HepG2 (cell line): ENCODE results near the gene NUDT17. TPM values are rescaled to one million over a fixed set of nuclear protein-coding genes. Genes with fewer than 3 reads are reported as not detected.

Experiments used
- ATAC-seq: fragments of 200-7000 bp; cut with Tn5 transposase; 3 replicates; pipeline ENCODE4 v1.9.1; 2020; ENCODE audit warnings: mild to moderate bottlenecking, moderate library complexity
- BruUV-seq: library from RNA; stranded (reverse); fragments of 400-500 nt; replicated peaks from 2 replicates; lab custom pipeline; 2021; lab: Mats Ljungman, UMichigan
- CTCF ChIA-PET: fragments of 300-600 bp; formaldehyde crosslinking; extraction: SDS; loops from one replicate; lab custom pipeline; 2021; ENCODE audit warnings: low total read pairs, inconsistent platforms, low intra/inter-chr PET ratio; lab: Yijun Ruan, JAX
- POLR2A ChIA-PET: fragments of 350-600 bp; sonication (Branson Sonifier 250); formaldehyde crosslinking; loops from one replicate; lab custom pipeline; 2020; ENCODE audit warnings: antibody characterized with exemption, inconsistent platforms; lab: Yijun Ruan, JAX
- DNase-seq: peaks from one replicate; pipeline ENCODE4 v3.0.0-alpha.2; 2015; ENCODE audit warnings: low spot score
- FAIRE-seq: peaks from 3 replicates; lab custom pipeline; 2011; peaks lifted over from hg19 to GRCh38; lab: Jason Lieb, UNC
- H2AFZ ChIP-seq: one replicate; pipeline ENCODE4 v1.6.1; 2011; ENCODE audit warnings: low read length, inconsistent platforms
- H3K27ac ChIP-seq: fragments of 300-600 bp; 3 replicates; pipeline ENCODE4 v1.8.0; 2011; ENCODE audit warnings: mixed run types, mild to moderate bottlenecking, mixed read lengths, low read length, inconsistent platforms; ENCODE audit not compliant: insufficient read depth; ENCODE audit errors: extremely low read length
- H3K27me3 ChIP-seq, 2 experiments: fragments of 200-600 bp in 1 of 2; 2 replicates in 1 of 2; 3 replicates in 1 of 2; pipeline versions ENCODE4 v1.6.0 to v1.8.0; 2011; ENCODE audit warnings: low read length in 2 of 2, mild to moderate bottlenecking in 2 of 2, moderate library complexity in 2 of 2, inconsistent platforms in 1 of 2; ENCODE audit not compliant: insufficient read depth in 2 of 2, control insufficient read depth in 1 of 2
- H3K36me3 ChIP-seq, 2 experiments: fragments of 200-600 bp in 1 of 2; replicated peaks in 1 of 2; 2 replicates in 1 of 2; 3 replicates in 1 of 2; pipeline versions ENCODE4 v1.5.1 to v1.8.0; 2011; ENCODE audit warnings: low read length in 2 of 2, inconsistent platforms in 1 of 2; ENCODE audit not compliant: insufficient read depth in 2 of 2, control insufficient read depth in 1 of 2
- H3K4me1 ChIP-seq: 2 replicates; pipeline ENCODE4 v1.5.1; 2012; ENCODE audit warnings: low read length, inconsistent platforms; ENCODE audit not compliant: insufficient read depth
- H3K4me2 ChIP-seq: 2 replicates; pipeline ENCODE4 v1.6.0; 2011; ENCODE audit warnings: low read depth, low read length, inconsistent platforms
- H3K4me3 ChIP-seq, 3 experiments: fragments of 200-600 bp in 1 of 3; sonication (generic), shearing (Covaris generic) in 1 of 3; replicated peaks in 1 of 3; 2 replicates each; pipeline ENCODE4 v1.5.1; 2011 to 2016; ENCODE audit warnings: low read length in 3 of 3, inconsistent platforms in 2 of 3, low read depth in 2 of 3, mild to moderate bottlenecking in 2 of 3, control low read depth in 1 of 3, mixed read lengths in 1 of 3; ENCODE audit not compliant: insufficient read depth in 1 of 3
- H3K79me2 ChIP-seq: one replicate; pipeline ENCODE4 v1.6.1; 2011; ENCODE audit warnings: low read length, inconsistent platforms; ENCODE audit not compliant: insufficient read depth
- H3K9ac ChIP-seq: 2 replicates; pipeline ENCODE4 v1.6.0; 2011; ENCODE audit warnings: mild to moderate bottlenecking, low read depth, low read length, inconsistent platforms; ENCODE audit not compliant: insufficient read depth
- H3K9me3 ChIP-seq: 2 replicates; pipeline ENCODE4 v1.5.1; 2012; ENCODE audit warnings: mild to moderate bottlenecking, low read length
- H4K20me1 ChIP-seq: 2 replicates; pipeline ENCODE4 v1.6.0; 2011; ENCODE audit warnings: inconsistent platforms, mild to moderate bottlenecking, low read length, moderate library complexity; ENCODE audit not compliant: insufficient read depth
- CBFB ChIP-seq: sonication (generic); formaldehyde crosslinking; IDR thresholded peaks from 2 replicates; pipeline ENCODE4 v1.4.0; 2020; ENCODE audit warnings: missing genetic modification reagents
- CEBPB ChIP-seq: IDR thresholded peaks from 2 replicates; pipeline ENCODE4 v1.6.1; 2011; ENCODE audit warnings: low read depth, low read length, improper control_type of control experiment, borderline replicate concordance
- GATAD2A ChIP-seq: IDR thresholded peaks from 2 replicates; pipeline ENCODE4 v1.6.1; 2016
- GFI1 ChIP-seq: sonication (generic); formaldehyde crosslinking; IDR thresholded peaks from 2 replicates; pipeline ENCODE4 v1.5.0; 2020; ENCODE audit warnings: missing genetic modification reagents, mild to moderate bottlenecking, borderline replicate concordance
- HHEX ChIP-seq: IDR thresholded peaks from 2 replicates; pipeline ENCODE4 v1.6.1; 2016; ENCODE audit warnings: control low read depth
- HMG20A ChIP-seq: IDR thresholded peaks from 2 replicates; pipeline ENCODE4 v1.6.1; 2016; ENCODE audit warnings: borderline replicate concordance
- HNF4G ChIP-seq, 2 experiments: sonication (generic) in 1 of 2; formaldehyde crosslinking in 1 of 2; IDR thresholded peaks; 2 replicates each; pipeline versions ENCODE4 v1.4.0 to v1.6.1; 2011 to 2020; ENCODE audit warnings: borderline replicate concordance in 2 of 2, low read depth in 2 of 2, mild to moderate bottlenecking in 2 of 2, low read length in 1 of 2, missing genetic modification reagents in 1 of 2, moderate library complexity in 1 of 2
- HNRNPL ChIP-seq: fragments of 200-400 bp; formaldehyde crosslinking; IDR thresholded peaks from 2 replicates; pipeline ENCODE4 v1.6.1; 2017; ENCODE audit warnings: mild to moderate bottlenecking, low read depth, low read length
- NPAS2 ChIP-seq: sonication (generic); formaldehyde crosslinking; IDR thresholded peaks from 2 replicates; pipeline ENCODE4 v1.8.0; 2022; ENCODE audit warnings: mild to moderate bottlenecking, missing genetic modification reagents, borderline replicate concordance
- NR2F1 ChIP-seq, 2 experiments: fragments of 450-650 bp in 1 of 2; formaldehyde crosslinking in 1 of 2; IDR thresholded peaks; 2 replicates each; pipeline versions ENCODE4 v1.5.0 to v1.6.1; 2016 to 2020; ENCODE audit warnings: mild to moderate bottlenecking in 1 of 2, missing compliant biosample characterization in 1 of 2, missing genetic modification reagents in 1 of 2, moderate library complexity in 1 of 2
- PHB2 ChIP-seq: fragments of 450-650 bp; IDR thresholded peaks from 2 replicates; pipeline ENCODE4 v1.6.1; 2018; ENCODE audit not compliant: partially characterized antibody
- RXRA ChIP-seq: sonication (generic); formaldehyde crosslinking; IDR thresholded peaks from 2 replicates; pipeline ENCODE4 v1.5.1; 2020; ENCODE audit warnings: missing genetic modification reagents
- SMYD3 ChIP-seq: sonication (generic); formaldehyde crosslinking; IDR thresholded peaks from 2 replicates; pipeline ENCODE4 v1.8.1; 2023; ENCODE audit warnings: mild to moderate bottlenecking, missing genetic modification reagents
- SOX5 ChIP-seq: IDR thresholded peaks from 2 replicates; pipeline ENCODE4 v1.6.1; 2016; ENCODE audit warnings: borderline replicate concordance
- TBL1XR1 ChIP-seq: fragments of 150-350 bp; IDR thresholded peaks from 2 replicates; pipeline ENCODE4 v1.6.1; 2014; ENCODE audit warnings: borderline replicate concordance, low read length; ENCODE audit not compliant: partially characterized antibody
- TBX2 ChIP-seq: sonication (generic); formaldehyde crosslinking; IDR thresholded peaks from 2 replicates; pipeline ENCODE4 v1.5.0; 2020; ENCODE audit warnings: missing genetic modification reagents, mild to moderate bottlenecking, borderline replicate concordance
- TRIM22 ChIP-seq: fragments of 450-650 bp; IDR thresholded peaks from 2 replicates; pipeline ENCODE4 v1.6.1; 2017
- ZFP37 ChIP-seq: sonication (generic); formaldehyde crosslinking; IDR thresholded peaks from 2 replicates; pipeline ENCODE4 v1.4.0; 2020; ENCODE audit warnings: missing genetic modification reagents, borderline replicate concordance
- ZFX ChIP-seq: sonication (generic); formaldehyde crosslinking; IDR thresholded peaks from 2 replicates; pipeline ENCODE4 v1.4.0; 2020; ENCODE audit warnings: mild to moderate bottlenecking, low read depth, missing genetic modification reagents, moderate library complexity
- ZNF644 ChIP-seq: IDR thresholded peaks from 2 replicates; pipeline ENCODE4 v1.6.1; 2016; ENCODE audit warnings: low read depth
- WGBS: methylation state at CpG from one replicate; pipeline ENCODE4 v1.1.6; 2017; ENCODE audit warnings: low lambda C conversion rate; 5-methylcytosine and 5-hydroxymethylcytosine counted together
- in situ Hi-C: cut with HindIII; loops from 2 replicates; pipeline ENCODE4 v1.10.0; 2017; ENCODE audit warnings: low pct_unique_long_range_greater_than_20kb; ENCODE audit not compliant: extremely low pct_ligation_motif_present
- intact Hi-C: fragments of 100-400 bp; cut with micrococcal nuclease; formaldehyde crosslinking; loops from one replicate; pipeline ENCODE4 v1.10.0; 2022; ENCODE audit not compliant: unreplicated experiment
- polyA plus RNA-seq, 8 experiments: library from polyadenylated mRNA; depleted of rRNA in 3 of 8; stranded (reverse) in 7 of 8; unstranded in 1 of 8; fragments of >200 nt; fragmentation: Illumina TruSeq in 4 of 8; extraction: Trizol in 4 of 8; gene quantifications; 2 replicates each; pipeline versions ENCODE4 v1.2.1 to v1.2.3, GENCODE V29; 2011 to 2016; ENCODE audit warnings: low read depth in 4 of 8, missing spikeins in 1 of 8, mixed read lengths in 1 of 8; ENCODE audit not compliant: insufficient read depth in 1 of 8
- total RNA-seq, 5 experiments: library from RNA; depleted of rRNA; stranded (reverse); fragments of >200 nt; fragmentation: Illumina TruSeq; extraction: Trizol; gene quantifications; 2 replicates each; pipeline ENCODE4 v1.2.3, GENCODE V29; 2016; ENCODE audit warnings: low read depth in 1 of 5
- TF ChIP-seq, protein P1 (sequence below): sonication (generic); formaldehyde crosslinking; IDR thresholded peaks from 2 replicates; pipeline ENCODE4 v1.4.0; 2020; ENCODE audit warnings: missing genetic modification reagents, borderline replicate concordance
- TF ChIP-seq, protein P2 (sequence below): sonication (generic); formaldehyde crosslinking; IDR thresholded peaks from 2 replicates; pipeline ENCODE4 v1.8.0; 2022; ENCODE audit warnings: mild to moderate bottlenecking, missing genetic modification reagents

The NUDT17 gene
- total and polyA plus RNA-seq, 2 of the 13 experiments (the other 11 are each of a cell fraction or from before 2014, with no cell fraction given), result 2.6 to 5.8 TPM

DNA sequence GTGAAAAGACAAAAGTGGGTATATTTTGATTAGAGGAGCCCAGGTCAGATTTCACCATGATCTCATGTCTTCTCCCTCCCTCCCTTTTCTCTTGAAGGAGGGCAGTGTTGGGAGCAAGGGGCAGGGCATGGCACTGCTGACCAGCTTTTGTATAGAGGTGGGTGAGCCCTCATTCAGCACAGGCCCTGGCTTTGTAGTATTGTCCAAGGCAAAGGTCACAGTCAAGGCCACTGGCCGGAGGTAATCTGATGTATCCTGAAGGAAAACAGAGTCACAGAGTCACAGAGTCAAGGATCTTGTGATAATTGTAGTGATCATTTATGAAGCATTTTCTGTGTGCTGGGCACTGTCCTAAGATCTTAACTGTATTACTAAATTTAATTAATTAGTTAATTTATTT lies 52.5 kb downstream of the NUDT17 start:
- WGBS, result 0% methylated on average over 1 of the region's 1 CpG
- no peaks in the 10 kb centered on the region for H3K79me2 ChIP-seq
- FAIRE-seq, result peak; percentile 68
- peak; percentile 83 for DNase-seq
- H2AFZ ChIP-seq, result no peak overlapping the region
- BruUV-seq, result no TSS peak
- H3K4me1 ChIP-seq, result peaks cover 88% of the 10 kb centered on the region
- no peaks in the 10 kb centered on the region for H3K9me3 ChIP-seq
- no peaks in the 10 kb centered on the region for H4K20me1 ChIP-seq
- ATAC-seq, result peak; percentile 65
- no peak overlapping the region for H3K4me3 ChIP-seq
- intact Hi-C loops (no loop called here), in situ Hi-C loops (no loop called here)
- ChIA-PET CTCF (no interaction called here), POLR2A (interaction anchor here (1.0 to 1.4 kb wide), 3 partner anchors 10 to 66 kb away, joined by 3 to 6 read pairs (median 4); partner anchors contain the start of genes ANKRD34A, LIX1L and POLR3GL)
- H3K27me3 ChIP-seq, result no peaks in the 10 kb centered on the region
- no peak overlapping the region for H3K9ac ChIP-seq
- H3K27ac ChIP-seq, result no peak overlapping the region
- peak overlapping the region; percentile 48; the same call in 1 of the 2 replicates for H3K4me2 ChIP-seq
- H3K36me3 ChIP-seq, result no peaks in the 10 kb centered on the region
- TF ChIP-seq CEBPB (no peak), TRIM22 (no peak), ZFP37 (no peak), GFI1 (no peak), SMYD3 (CRISPR knock-in tag) (no peak), SOX5 (CRISPR knock-in tag) (peak; percentile 70; the same call in 1 of the 2 replicates), TBL1XR1 (peak; percentile 73), NR2F1 (CRISPR knock-in tag; IDR thresholded peaks at IDR 0.05) (peak; percentile 61 to 70), TBX2 (CRISPR knock-in tag) (peak; percentile 20; the same call in 1 of the 2 replicates), GATAD2A (peak; percentile 68), RXRA (CRISPR knock-in tag) (peak; percentile 85; the same call in 1 of the 2 replicates), NPAS2 (CRISPR knock-in tag) (no peak), HNF4G (IDR thresholded peaks at IDR 0.05; ENCODE audit: borderline replicate concordance, low read depth, low read length) (peak; percentile 58; the same call in 1 of the 2 replicates), HNF4G (CRISPR knock-in tag; IDR thresholded peaks at IDR 0.05; ENCODE audit: borderline replicate concordance, low read depth) (peak; percentile 43; the same call in 1 of the 2 replicates), CBFB (CRISPR knock-in tag) (no peak), HNRNPL (0 out of 2 replicates have a peak, but pooled peaks have one; percentile 29), HMG20A (peak; percentile 75; the same call in 1 of the 2 replicates), HHEX (CRISPR knock-in tag) (peak; percentile 46; the same call in 1 of the 2 replicates), ZNF644 (CRISPR knock-in tag) (no peak), PHB2 (no peak), ZFX (CRISPR knock-in tag) (peak; percentile 26; the same call in 1 of the 2 replicates)
- TF ChIP-seq, protein P1, sequence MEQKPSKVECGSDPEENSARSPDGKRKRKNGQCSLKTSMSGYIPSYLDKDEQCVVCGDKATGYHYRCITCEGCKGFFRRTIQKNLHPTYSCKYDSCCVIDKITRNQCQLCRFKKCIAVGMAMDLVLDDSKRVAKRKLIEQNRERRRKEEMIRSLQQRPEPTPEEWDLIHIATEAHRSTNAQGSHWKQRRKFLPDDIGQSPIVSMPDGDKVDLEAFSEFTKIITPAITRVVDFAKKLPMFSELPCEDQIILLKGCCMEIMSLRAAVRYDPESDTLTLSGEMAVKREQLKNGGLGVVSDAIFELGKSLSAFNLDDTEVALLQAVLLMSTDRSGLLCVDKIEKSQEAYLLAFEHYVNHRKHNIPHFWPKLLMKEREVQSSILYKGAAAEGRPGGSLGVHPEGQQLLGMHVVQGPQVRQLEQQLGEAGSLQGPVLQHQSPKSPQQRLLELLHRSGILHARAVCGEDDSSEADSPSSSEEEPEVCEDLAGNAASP (CRISPR knock-in tag), result peak; percentile 41; the same call in 1 of the 2 replicates
- TF ChIP-seq, protein P2, sequence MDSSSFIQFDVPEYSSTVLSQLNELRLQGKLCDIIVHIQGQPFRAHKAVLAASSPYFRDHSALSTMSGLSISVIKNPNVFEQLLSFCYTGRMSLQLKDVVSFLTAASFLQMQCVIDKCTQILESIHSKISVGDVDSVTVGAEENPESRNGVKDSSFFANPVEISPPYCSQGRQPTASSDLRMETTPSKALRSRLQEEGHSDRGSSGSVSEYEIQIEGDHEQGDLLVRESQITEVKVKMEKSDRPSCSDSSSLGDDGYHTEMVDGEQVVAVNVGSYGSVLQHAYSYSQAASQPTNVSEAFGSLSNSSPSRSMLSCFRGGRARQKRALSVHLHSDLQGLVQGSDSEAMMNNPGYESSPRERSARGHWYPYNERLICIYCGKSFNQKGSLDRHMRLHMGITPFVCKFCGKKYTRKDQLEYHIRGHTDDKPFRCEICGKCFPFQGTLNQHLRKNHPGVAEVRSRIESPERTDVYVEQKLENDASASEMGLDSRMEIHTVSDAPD, result no peak
